Loucy (cell line): ENCODE data around the gene ABCG1.

Experiments
- EZH2phosphoT487 ChIP-seq: fragments of 200-600 bp; IDR thresholded peaks from 2 replicates; pipeline ENCODE4 v1.6.1; 2018; ENCODE audit warnings: antibody characterized with exemption, mild to moderate bottlenecking, moderate library complexity, borderline replicate concordance
- TF ChIP-seq, protein P1 (sequence below): fragments of 200-600 bp; sonication (generic); conservative IDR thresholded peaks from 2 replicates; pipeline ENCODE4 v1.5.1; 2014; ENCODE audit warnings: mild to moderate bottlenecking, antibody characterized with exemption, low read length

DNA sequence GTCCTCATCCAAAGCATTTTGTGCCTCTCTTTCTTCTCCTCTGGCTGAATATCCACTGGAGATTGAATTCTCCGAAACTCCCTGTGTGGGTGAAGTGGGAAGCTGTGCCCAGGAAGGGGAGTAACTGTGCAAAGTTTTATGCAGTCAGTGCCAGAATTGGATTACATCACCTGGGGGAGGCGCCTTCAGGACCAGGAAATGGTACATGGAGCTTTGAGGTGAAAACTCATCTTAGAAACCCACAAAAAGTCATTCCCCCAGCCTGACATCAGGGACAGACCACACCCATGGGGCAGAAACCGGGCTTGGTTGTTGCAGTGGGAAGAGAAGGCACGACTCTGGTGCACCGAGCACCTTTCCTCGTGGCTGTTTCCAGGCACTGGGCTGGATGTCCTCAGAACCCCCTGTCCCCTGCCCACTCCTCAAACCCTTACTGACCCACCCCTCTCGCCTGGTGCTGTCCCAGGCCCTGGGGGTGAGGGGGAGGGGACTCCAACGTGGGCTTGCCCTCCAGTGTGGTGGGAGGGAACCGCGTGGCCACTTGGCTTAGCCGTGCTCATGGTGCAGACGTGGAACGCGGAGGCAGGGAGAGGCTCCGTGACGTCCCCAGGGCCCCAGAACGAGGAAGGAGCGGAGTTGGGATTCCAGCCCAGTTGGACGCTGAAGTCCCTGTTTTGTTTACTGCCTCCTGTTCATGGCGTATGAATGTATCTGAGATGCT is 80.5 kb downstream of the ABCG1 start:
- TF ChIP-seq EZH2phosphoT487 = no peak
- TF ChIP-seq, protein P1, sequence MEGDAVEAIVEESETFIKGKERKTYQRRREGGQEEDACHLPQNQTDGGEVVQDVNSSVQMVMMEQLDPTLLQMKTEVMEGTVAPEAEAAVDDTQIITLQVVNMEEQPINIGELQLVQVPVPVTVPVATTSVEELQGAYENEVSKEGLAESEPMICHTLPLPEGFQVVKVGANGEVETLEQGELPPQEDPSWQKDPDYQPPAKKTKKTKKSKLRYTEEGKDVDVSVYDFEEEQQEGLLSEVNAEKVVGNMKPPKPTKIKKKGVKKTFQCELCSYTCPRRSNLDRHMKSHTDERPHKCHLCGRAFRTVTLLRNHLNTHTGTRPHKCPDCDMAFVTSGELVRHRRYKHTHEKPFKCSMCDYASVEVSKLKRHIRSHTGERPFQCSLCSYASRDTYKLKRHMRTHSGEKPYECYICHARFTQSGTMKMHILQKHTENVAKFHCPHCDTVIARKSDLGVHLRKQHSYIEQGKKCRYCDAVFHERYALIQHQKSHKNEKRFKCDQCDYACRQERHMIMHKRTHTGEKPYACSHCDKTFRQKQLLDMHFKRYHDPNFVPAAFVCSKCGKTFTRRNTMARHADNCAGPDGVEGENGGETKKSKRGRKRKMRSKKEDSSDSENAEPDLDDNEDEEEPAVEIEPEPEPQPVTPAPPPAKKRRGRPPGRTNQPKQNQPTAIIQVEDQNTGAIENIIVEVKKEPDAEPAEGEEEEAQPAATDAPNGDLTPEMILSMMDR = no peak
